Heart left ventricle (tissue), 13 donors: ENCODE results near the gene ATP5PB.

Experiments used
- CTCF ChIP-seq, 12 donors: fragments of 200-600 bp; sonication (generic) in 4 of 12; IDR thresholded peaks; one replicate each; pipeline versions ENCODE4 v1.5.0 to v1.8.0; 2018 to 2022; ENCODE audit warnings: antibody characterized with exemption in 12 of 12, mild to moderate bottlenecking in 5 of 12
- POLR2A ChIP-seq, 2 donors: fragments of 450-650 bp; IDR thresholded peaks; one replicate each; pipeline ENCODE4 v1.6.1; 2017; ENCODE audit warnings: antibody characterized with exemption in 2 of 2, mild to moderate bottlenecking in 2 of 2, moderate library complexity in 2 of 2
- donor health status: ischemic (EF 13 %, LVEDD 7.1; RV severe dilation, severe dysfunction).
- donor health status: DM: no; HTN: yes; CAD: no.
- donor health status: DM: no; HTN: no; CAD: no.
- donor health status: ischemic (EF 25% LVEDD 6.9; RV normal size, moderate dysfunction).
- donor health status: ischemic (EF 25% LVEDD 5.7; RV mildly dilated, moderate dysfunction).
- donor health status: ischemic (EF 35%, LVEDD 5.7; RV mildly dilated, moderate dysfunction).
- donor health status: nonischemic (EF 11% LVEDD 7.7; RV severe dilation, severe dysfunction).
- donor health status: DM: yes; HTN: yes; CAD: no.
- donor health status: PGD.
- donor health status: ischemic (EF 29% LVEDD 5.4; RV normal size, mild dysfunction).
- donor health status: nonischemic (EF 23%, LVEDD 6.1; RV moderate dilation, normal function).

DNA sequence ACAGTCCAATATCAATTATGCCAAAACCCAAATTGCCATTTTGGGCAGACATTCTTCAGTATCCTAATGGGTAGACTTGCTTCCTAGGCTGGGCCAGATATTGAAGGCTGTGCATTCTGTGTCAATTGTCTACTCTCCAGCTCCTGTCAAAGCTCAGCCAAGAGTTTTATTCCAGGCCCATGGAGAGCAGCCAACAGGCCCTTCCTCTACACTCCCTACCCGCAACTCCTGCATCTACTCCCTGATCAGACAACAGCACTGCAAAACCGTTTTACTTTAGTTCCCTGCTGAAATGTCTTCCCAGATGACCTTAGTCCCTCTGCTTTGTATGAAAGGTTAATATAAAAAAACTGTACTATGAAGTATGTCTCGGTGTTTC is 60.7 kb downstream of the ATP5PB start:
- TF ChIP-seq CTCF (IDR thresholded peaks at IDR 0.05) (no peak), POLR2A (IDR thresholded peaks at IDR 0.05) (no peak)
